ENCODE data around the gene EAF1. TPM values are rescaled to one million over a fixed set of nuclear protein-coding genes. Genes with fewer than 3 reads are reported as not detected.

EAF1 gene
- total RNA-seq, 1 donor from 2014 or later: 23.1 TPM

DNA sequence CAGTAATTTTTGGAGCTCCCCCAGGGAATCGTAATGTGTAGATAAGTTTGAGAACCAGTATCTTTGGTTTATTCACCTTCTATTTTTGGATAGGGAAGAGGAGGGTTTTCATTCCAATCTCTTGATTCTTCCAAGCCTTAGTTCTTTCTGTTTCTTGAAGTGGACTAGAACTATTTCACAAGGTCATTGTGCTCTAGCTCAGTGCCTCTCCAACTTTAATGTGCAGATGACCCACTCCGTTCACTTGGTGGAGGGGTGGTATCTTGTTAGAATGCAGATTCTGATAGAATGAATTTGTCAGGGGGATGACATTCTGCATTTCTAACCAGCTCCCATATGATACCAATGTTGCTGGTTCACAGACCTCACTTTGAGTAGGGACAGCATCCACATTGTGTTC lies 58.6 kb downstream of the EAF1 start:
- Mint-ChIP-seq H3K4me1 (ENCODE audit: unreplicated experiment) (no peaks in the 10 kb centered on the region), H3K9me3 (no peaks in the 10 kb centered on the region), H3K4me3 (no peak overlapping the region), H3K27ac (no peak overlapping the region), H3K27me3 (no peaks in the 10 kb centered on the region), H3K36me3 (peaks cover 6% of the 10 kb centered on the region)
- TF ChIP-seq, protein P1, sequence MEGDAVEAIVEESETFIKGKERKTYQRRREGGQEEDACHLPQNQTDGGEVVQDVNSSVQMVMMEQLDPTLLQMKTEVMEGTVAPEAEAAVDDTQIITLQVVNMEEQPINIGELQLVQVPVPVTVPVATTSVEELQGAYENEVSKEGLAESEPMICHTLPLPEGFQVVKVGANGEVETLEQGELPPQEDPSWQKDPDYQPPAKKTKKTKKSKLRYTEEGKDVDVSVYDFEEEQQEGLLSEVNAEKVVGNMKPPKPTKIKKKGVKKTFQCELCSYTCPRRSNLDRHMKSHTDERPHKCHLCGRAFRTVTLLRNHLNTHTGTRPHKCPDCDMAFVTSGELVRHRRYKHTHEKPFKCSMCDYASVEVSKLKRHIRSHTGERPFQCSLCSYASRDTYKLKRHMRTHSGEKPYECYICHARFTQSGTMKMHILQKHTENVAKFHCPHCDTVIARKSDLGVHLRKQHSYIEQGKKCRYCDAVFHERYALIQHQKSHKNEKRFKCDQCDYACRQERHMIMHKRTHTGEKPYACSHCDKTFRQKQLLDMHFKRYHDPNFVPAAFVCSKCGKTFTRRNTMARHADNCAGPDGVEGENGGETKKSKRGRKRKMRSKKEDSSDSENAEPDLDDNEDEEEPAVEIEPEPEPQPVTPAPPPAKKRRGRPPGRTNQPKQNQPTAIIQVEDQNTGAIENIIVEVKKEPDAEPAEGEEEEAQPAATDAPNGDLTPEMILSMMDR (conservative IDR thresholded peaks at IDR 0.05): no peak
- no peak for DNase-seq (ENCODE audit: extremely low spot score, unreplicated experiment)

DNA sequence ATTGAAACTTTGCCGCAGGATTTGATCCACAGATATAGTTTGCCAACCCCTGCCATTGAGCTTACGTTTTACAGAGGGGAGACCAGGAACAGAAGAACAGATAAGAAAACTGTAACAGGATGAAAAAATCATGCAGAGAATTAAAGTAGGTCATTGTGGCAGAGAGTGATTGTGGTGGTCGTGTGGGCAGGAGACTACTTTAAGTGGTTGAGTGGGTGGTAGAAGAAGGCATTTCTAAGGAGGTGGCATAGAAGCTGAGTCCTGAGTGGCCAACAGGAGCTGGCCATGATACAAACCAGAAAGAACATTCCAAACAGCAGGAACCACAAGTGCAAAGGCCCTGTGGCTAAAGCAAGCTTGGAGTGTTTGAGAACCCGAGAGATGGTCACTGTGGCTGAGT lies 59.6 kb downstream of the EAF1 start:
- no peaks in the 10 kb centered on the region for H3K9me3 Mint-ChIP-seq
- H3K4me3 Mint-ChIP-seq: no peak overlapping the region
- no peaks in the 10 kb centered on the region for H3K27me3 Mint-ChIP-seq
- TF ChIP-seq, protein P1 (conservative IDR thresholded peaks at IDR 0.05): no peak
- no peak for DNase-seq (ENCODE audit: extremely low spot score, unreplicated experiment)
- H3K27ac Mint-ChIP-seq: no peak overlapping the region
- H3K4me1 Mint-ChIP-seq (ENCODE audit: unreplicated experiment): no peaks in the 10 kb centered on the region
- peaks cover 6% of the 10 kb centered on the region for H3K36me3 Mint-ChIP-seq

DNA sequence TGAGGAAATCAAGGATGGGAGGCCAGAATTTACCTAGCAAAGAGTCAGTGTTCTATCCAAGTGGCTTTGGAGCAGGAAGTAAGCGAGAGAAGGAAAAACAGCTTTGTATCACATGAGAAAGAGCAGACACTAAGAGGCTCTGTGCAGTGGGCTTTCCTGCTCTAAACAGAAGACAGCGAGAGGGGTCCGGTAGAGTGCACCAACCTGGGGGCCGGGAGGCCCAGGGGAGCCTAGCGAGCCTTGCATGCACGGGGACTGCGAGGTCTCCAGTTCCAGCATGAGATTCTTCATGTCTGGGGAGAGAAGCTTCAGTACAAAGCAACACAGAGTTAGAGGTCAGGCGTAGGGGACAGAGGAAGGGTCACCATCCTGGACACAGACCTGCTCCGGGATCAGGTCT lies 60.6 kb downstream of the EAF1 start:
- no peak for DNase-seq (ENCODE audit: extremely low spot score, unreplicated experiment)
- TF ChIP-seq, protein P1 (conservative IDR thresholded peaks at IDR 0.05): no peak
- H3K4me3 Mint-ChIP-seq: no peak overlapping the region
- no peaks in the 10 kb centered on the region for H3K27me3 Mint-ChIP-seq
- no peak overlapping the region for H3K27ac Mint-ChIP-seq
- peaks cover 6% of the 10 kb centered on the region for H3K36me3 Mint-ChIP-seq
- H3K9me3 Mint-ChIP-seq: no peaks in the 10 kb centered on the region
- no peaks in the 10 kb centered on the region for H3K4me1 Mint-ChIP-seq (ENCODE audit: unreplicated experiment)

DNA sequence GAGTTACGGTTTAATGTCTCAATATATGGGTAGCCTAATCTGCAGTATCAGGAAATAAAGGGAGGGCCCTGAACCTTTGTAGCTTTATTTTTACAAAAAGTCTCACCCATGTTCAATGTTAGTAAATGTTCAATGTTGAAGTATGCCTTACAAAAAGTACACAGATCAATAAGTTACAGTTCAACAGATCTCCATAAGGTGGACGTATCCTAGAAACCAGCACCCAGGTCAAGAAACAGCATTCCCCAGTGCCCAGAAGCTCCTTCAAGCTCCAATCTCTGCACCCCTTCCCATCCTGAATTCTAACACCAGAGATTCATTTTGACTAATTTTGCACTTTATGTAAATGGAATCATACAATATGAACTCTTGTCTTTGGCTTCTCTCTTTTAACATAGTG lies 62.8 kb downstream of the EAF1 start:
- no peak overlapping the region for H3K27ac Mint-ChIP-seq
- H3K27me3 Mint-ChIP-seq: no peaks in the 10 kb centered on the region
- peaks cover 6% of the 10 kb centered on the region for H3K36me3 Mint-ChIP-seq
- H3K4me1 Mint-ChIP-seq (ENCODE audit: unreplicated experiment): peaks cover 4% of the 10 kb centered on the region
- DNase-seq (ENCODE audit: extremely low spot score, unreplicated experiment): no peak
- TF ChIP-seq, protein P1 (conservative IDR thresholded peaks at IDR 0.05): no peak
- no peak overlapping the region for H3K4me3 Mint-ChIP-seq
- H3K9me3 Mint-ChIP-seq: no peaks in the 10 kb centered on the region

DNA sequence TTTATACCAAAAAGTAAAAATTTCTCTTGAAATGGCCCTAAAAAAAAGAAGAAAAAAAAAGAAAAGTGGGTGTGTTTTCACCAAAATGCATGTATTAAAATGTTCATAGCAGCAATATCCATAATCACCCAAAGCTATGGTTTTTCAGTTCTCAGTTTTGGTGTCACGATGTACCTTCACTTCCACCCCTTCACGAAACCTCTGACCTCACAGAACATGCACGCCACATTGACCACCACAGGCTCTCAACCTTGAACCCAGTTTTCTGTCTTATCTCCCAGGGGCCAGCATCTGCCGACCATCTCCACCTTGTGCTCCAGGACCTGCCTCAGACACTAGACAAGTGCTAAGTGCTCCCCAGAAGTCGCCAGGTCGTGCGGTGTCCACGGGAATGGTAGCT lies 63.7 kb downstream of the EAF1 start:
- no peak overlapping the region for H3K4me3 Mint-ChIP-seq

More for the DNA sequence above, 63.7 kb downstream of the EAF1 start:
- DNase-seq (ENCODE audit: extremely low spot score, unreplicated experiment): no peak
- Mint-ChIP-seq H3K27me3 (no peaks in the 10 kb centered on the region), H3K27ac (no peak overlapping the region), H3K4me1 (ENCODE audit: unreplicated experiment) (peaks cover 14% of the 10 kb centered on the region), H3K36me3 (peaks cover 6% of the 10 kb centered on the region), H3K9me3 (no peaks in the 10 kb centered on the region)
- TF ChIP-seq, protein P1 (conservative IDR thresholded peaks at IDR 0.05): no peak

Other genes with a start within 250 kb of the EAF1 start
- gene CAPN7, start 221.4 kb upstream of the EAF1 start, total RNA-seq (ENCODE audit: low replicate concordance): 37.9 and 41.9 TPM in 2 replicates
- 31.2 and 33.4 TPM in 2 replicates for gene SH3BP5, start 95.0 kb upstream of the EAF1 start, total RNA-seq (ENCODE audit: low replicate concordance)
- 19.3 and 20.1 TPM in 2 replicates for gene METTL6, start 54 bp upstream of the EAF1 start, total RNA-seq (ENCODE audit: low replicate concordance)
- gene COLQ, start 94.1 kb downstream of the EAF1 start, total RNA-seq (ENCODE audit: low replicate concordance): 2.4 and 4.1 TPM in 2 replicates
- 16.5 and 20.5 TPM in 2 replicates for gene HACL1, start 174.0 kb downstream of the EAF1 start, total RNA-seq (ENCODE audit: low replicate concordance)
- gene BTD, start 174.1 kb downstream of the EAF1 start, total RNA-seq (ENCODE audit: low replicate concordance): 12.2 and 15.4 TPM in 2 replicates

All from type B pancreatic cell (in vitro differentiated cells).